H1 (cell line): Measurements from ENCODE around the gene CCDC88C. TPM values are rescaled to one million over a fixed set of nuclear protein-coding genes. Genes with fewer than 3 reads are reported as not detected.

ENCODE experiments used
- MAX ChIP-seq: IDR thresholded peaks from 2 replicates; pipeline ENCODE4 v1.6.1; 2012; ENCODE audit warnings: inconsistent platforms
- polyA plus RNA-seq, 7 experiments: library from polyadenylated mRNA; depleted of rRNA in 3 of 7; stranded (reverse) in 5 of 7; unstranded in 2 of 7; fragments of >200 nt in 5 of 7; fragments of 200-250 nt in 2 of 7; gene quantifications; 1 replicate in 5 of 7; 2 replicates in 1 of 7; 4 replicates in 1 of 7; pipeline versions ENCODE4 v1.2.1 to v1.2.3, GENCODE V29; 2011 to 2013; ENCODE audit warnings: missing spikeins in 2 of 7, mixed read lengths in 2 of 7
- total RNA-seq: library from RNA; stranded (reverse); fragmentation: NEBNext Ultra II Directional; extraction: Animal tissue kit (Norgen Biotek cat#: 25700); gene quantifications from 2 replicates; pipeline ENCODE4 v1.2.1, GENCODE V29; 2021

CCDC88C gene
- total and polyA plus RNA-seq, 2 of the 8 experiments (the other 6 are each of a cell fraction or from before 2014, with no cell fraction given), result 10.3 to 57.7 TPM

- peak; percentile 60; the same call in 1 of the 2 replicates for TF ChIP-seq MAX
Observed at GRCh38 chr14:91394105-91395081, 23.2 kb downstream of the CCDC88C start (continued).
